ENCODE measurements around the gene TBCB. TPM values are rescaled to one million over a fixed set of nuclear protein-coding genes. Genes with fewer than 3 reads are reported as not detected.
"Not testable (repeated sequence)": the region's sequence is repeated elsewhere in the genome, so short reads cannot be mapped to it uniquely, and the experiment has no call there.

TBCB gene, protein sequence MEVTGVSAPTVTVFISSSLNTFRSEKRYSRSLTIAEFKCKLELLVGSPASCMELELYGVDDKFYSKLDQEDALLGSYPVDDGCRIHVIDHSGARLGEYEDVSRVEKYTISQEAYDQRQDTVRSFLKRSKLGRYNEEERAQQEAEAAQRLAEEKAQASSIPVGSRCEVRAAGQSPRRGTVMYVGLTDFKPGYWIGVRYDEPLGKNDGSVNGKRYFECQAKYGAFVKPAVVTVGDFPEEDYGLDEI
- 156 and 158 TPM in 2 replicates for total RNA-seq (2021)
- Bru-seq, nascent RNA: percentile 56 among the genes with signal in this experiment
- BruChase-seq, experiment 1, labeled RNA remaining after a 2-hour chase: percentile 61 among the genes with signal in this experiment
- percentile 72 among the genes with signal in this experiment for BruChase-seq, experiment 2, labeled RNA remaining after a 6-hour chase
- long read RNA-seq, transcript TBCB-201 (6 exons, 1,473 nt): major isoform, 196 of 218 reads
- long read RNA-seq, partial matches to known transcripts: 0 of 218 reads
- long read RNA-seq, other reads (novel, unspliced or antisense): 18 of 218 reads

- ChIA-PET CTCF (interaction anchor here (0.6 kb wide), 1 partner anchor 12 kb away, joined by 4 read pairs; no protein-coding TSS in a partner anchor), POLR2A (ENCODE audit: low non-redundant PET) (interaction anchor here (0.5 to 0.6 kb wide), 2 partner anchors 22 to 61 kb away, joined by 3 to 4 read pairs; partner anchors contain the start of gene WDR62)
- Histone ChIP-seq H3K36me3 (ENCODE audit: insufficient read depth, low read length, poor library complexity, severe bottlenecking) (peaks cover 18% of the 10 kb centered on the region), H3K9me3 (ENCODE audit: low read depth, low read length, poor library complexity, severe bottlenecking) (no peaks in the 10 kb centered on the region), H3K4me1 (ENCODE audit: insufficient read depth, low read length, poor library complexity, severe bottlenecking) (peaks cover 13% of the 10 kb centered on the region), H3K27me3 (replicated peaks; ENCODE audit: insufficient read depth, low read depth, low read length, poor library complexity) (no peaks in the 10 kb centered on the region), H3K27ac (ENCODE audit: low read depth, low read length, poor library complexity, severe bottlenecking) (peak within 1 kb of the TSS; percentile 78), H3K4me3 (ENCODE audit: low read depth, low read length, poor library complexity, severe bottlenecking) (peak within 1 kb of the TSS; percentile 60)
- TSS peak; percentile 51 for BruUV-seq (replicated peaks)
- TF ChIP-seq, protein P1, sequence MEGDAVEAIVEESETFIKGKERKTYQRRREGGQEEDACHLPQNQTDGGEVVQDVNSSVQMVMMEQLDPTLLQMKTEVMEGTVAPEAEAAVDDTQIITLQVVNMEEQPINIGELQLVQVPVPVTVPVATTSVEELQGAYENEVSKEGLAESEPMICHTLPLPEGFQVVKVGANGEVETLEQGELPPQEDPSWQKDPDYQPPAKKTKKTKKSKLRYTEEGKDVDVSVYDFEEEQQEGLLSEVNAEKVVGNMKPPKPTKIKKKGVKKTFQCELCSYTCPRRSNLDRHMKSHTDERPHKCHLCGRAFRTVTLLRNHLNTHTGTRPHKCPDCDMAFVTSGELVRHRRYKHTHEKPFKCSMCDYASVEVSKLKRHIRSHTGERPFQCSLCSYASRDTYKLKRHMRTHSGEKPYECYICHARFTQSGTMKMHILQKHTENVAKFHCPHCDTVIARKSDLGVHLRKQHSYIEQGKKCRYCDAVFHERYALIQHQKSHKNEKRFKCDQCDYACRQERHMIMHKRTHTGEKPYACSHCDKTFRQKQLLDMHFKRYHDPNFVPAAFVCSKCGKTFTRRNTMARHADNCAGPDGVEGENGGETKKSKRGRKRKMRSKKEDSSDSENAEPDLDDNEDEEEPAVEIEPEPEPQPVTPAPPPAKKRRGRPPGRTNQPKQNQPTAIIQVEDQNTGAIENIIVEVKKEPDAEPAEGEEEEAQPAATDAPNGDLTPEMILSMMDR (conservative IDR thresholded peaks at IDR 0.05; ENCODE audit: low read depth, low read length): no peak
- TF ChIP-seq EZH2 (IDR thresholded peaks at IDR 0.05; ENCODE audit: borderline replicate concordance, low read depth, low read length, poor library complexity, severe bottlenecking): no peak
- intact Hi-C loops (cut with micrococcal nuclease; ENCODE audit: unreplicated experiment): loop anchor here (2.0 kb wide), 1 partner anchor 61 kb away; the partner anchor contains the start of genes THAP8 and WDR62
- peak; percentile 38 for DNase-seq (ENCODE audit: low spot score)
Observed at GRCh38 chr19:36115453-36116343, at the start of gene TBCB. Gene TBCB, plus strand, starts transcription at chr19:36115468. Its CDS starts 93 bp downstream, at chr19:36115561.

GRCh38 chr19:36067681-36068080 lies 47.6 kb upstream of the TBCB start:
- Histone ChIP-seq H3K27me3 (replicated peaks; ENCODE audit: insufficient read depth, low read depth, low read length, poor library complexity) (no peaks in the 10 kb centered on the region), H3K4me1 (ENCODE audit: insufficient read depth, low read length, poor library complexity, severe bottlenecking) (no peaks in the 10 kb centered on the region), H3K27ac (ENCODE audit: low read depth, low read length, poor library complexity, severe bottlenecking) (no peak overlapping the region), H3K4me3 (ENCODE audit: low read depth, low read length, poor library complexity, severe bottlenecking) (no peak overlapping the region), H3K36me3 (ENCODE audit: insufficient read depth, low read length, poor library complexity, severe bottlenecking) (peaks cover 61% of the 10 kb centered on the region), H3K9me3 (ENCODE audit: low read depth, low read length, poor library complexity, severe bottlenecking) (no peaks in the 10 kb centered on the region)
- no peak for TF ChIP-seq EZH2 (IDR thresholded peaks at IDR 0.05; ENCODE audit: borderline replicate concordance, low read depth, low read length, poor library complexity, severe bottlenecking)
- TF ChIP-seq, protein P1 (conservative IDR thresholded peaks at IDR 0.05; ENCODE audit: low read depth, low read length): no peak
- intact Hi-C loops (cut with micrococcal nuclease; ENCODE audit: unreplicated experiment): loop anchor here (10.0 kb wide), 1 partner anchor 107 kb away; no protein-coding TSS in a partner anchor
- no peak for DNase-seq (ENCODE audit: low spot score)
- ChIA-PET CTCF (no interaction called here), POLR2A (ENCODE audit: low non-redundant PET) (no interaction called here)
- no TSS peak for BruUV-seq (replicated peaks)

- POLR2A ChIA-PET (ENCODE audit: low non-redundant PET); H3K9me3 ChIP-seq (ENCODE audit: low read depth, low read length, poor library complexity, severe bottlenecking); H3K27ac ChIP-seq (ENCODE audit: low read depth, low read length, poor library complexity, severe bottlenecking); H3K27me3 ChIP-seq (replicated peaks; ENCODE audit: insufficient read depth, low read depth, low read length, poor library complexity); BruUV-seq (replicated peaks); DNase-seq (ENCODE audit: low spot score); H3K4me1 ChIP-seq (ENCODE audit: insufficient read depth, low read length, poor library complexity, severe bottlenecking); H3K4me3 ChIP-seq (ENCODE audit: low read depth, low read length, poor library complexity, severe bottlenecking); CTCF ChIA-PET: not testable (repeated sequence)
- H3K36me3 ChIP-seq (ENCODE audit: insufficient read depth, low read length, poor library complexity, severe bottlenecking): peaks cover 68% of the 10 kb centered on the region
- intact Hi-C loops (cut with micrococcal nuclease; ENCODE audit: unreplicated experiment): loop anchor here (10.0 kb wide), 1 partner anchor 106 kb away; no protein-coding TSS in a partner anchor
Observed at GRCh38 chr19:36068810-36069499, 46.3 kb upstream of the TBCB start.
